ENCODE measurements around the gene WDR83.
"Not testable (repeated sequence)": the region's sequence is repeated elsewhere in the genome, so short reads cannot be mapped to it uniquely, and the experiment has no call there.

WDR83 gene

DNA sequence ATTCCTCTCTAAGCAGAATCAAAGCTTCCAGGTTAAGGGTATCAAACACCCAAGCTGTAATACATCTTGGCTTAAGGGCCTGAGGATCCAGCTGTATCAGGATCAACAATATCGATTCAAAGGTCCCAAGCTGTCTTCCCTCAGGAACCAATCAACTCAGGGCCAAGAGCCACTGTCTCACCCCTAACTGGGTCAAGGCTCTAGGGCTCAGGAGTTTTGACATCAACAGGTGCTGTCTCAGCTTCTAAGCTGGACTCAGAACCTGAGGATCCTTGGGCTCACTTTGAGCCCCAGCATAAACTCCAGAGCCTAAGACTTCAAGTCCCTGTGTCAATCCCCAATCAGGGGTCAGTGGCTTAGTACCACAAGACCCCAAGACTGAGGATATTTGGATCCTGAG lies 28.9 kb downstream of the WDR83 start:
- no peaks in the 10 kb centered on the region for H3K27me3 ChIP-seq (ENCODE audit: control insufficient read depth, low read length)
- H4K20me1 ChIP-seq (ENCODE audit: control insufficient read depth, insufficient read depth, low read depth, low read length), result no peaks in the 10 kb centered on the region

GRCh38 chr19:12695997-12696365 lies 29.4 kb downstream of the WDR83 start:
- H3K9me2 ChIP-seq (replicated peaks; ENCODE audit: control insufficient read depth, low read length), result no peaks in the 10 kb centered on the region
- H3K27ac ChIP-seq (ENCODE audit: low read depth, low read length), result no peak overlapping the region
- H3K4me2 ChIP-seq (ENCODE audit: low read length), result peak overlapping the region; percentile 94
- no peaks in the 10 kb centered on the region for H4K20me1 ChIP-seq (ENCODE audit: control insufficient read depth, insufficient read depth, low read depth, low read length)
- H3K79me2 ChIP-seq (ENCODE audit: control insufficient read depth, low read length), result peaks cover 4% of the 10 kb centered on the region
- peaks cover 31% of the 10 kb centered on the region for H3K4me1 ChIP-seq (ENCODE audit: control insufficient read depth, low read length)
- H3K4me3 ChIP-seq (ENCODE audit: low read length), result peak overlapping the region; percentile 86
- H3K36me3 ChIP-seq (ENCODE audit: control insufficient read depth, low read length), result peaks cover 18% of the 10 kb centered on the region
- H3K27me3 ChIP-seq (ENCODE audit: control insufficient read depth, low read length), result no peaks in the 10 kb centered on the region
- H3F3A ChIP-seq (ENCODE audit: control insufficient read depth, insufficient read depth), result peaks cover 24% of the 10 kb centered on the region
- TF ChIP-seq CTCF (IDR thresholded peaks at IDR 0.05; ENCODE audit: low read depth, low read length, poor library complexity, severe bottlenecking) (no peak), EZH2phosphoT487 (IDR thresholded peaks at IDR 0.05; ENCODE audit: borderline replicate concordance, low read length) (no peak)
- H3K9me3 ChIP-seq (ENCODE audit: control insufficient read depth, insufficient read depth, low read length), result no peaks in the 10 kb centered on the region

More for the DNA sequence above, 28.9 kb downstream of the WDR83 start:
- Histone ChIP-seq H3K36me3 (ENCODE audit: control insufficient read depth, low read length) (peaks cover 13% of the 10 kb centered on the region), H3K9me3 (ENCODE audit: control insufficient read depth, insufficient read depth, low read length) (no peaks in the 10 kb centered on the region), H3F3A (ENCODE audit: control insufficient read depth, insufficient read depth) (peaks cover 24% of the 10 kb centered on the region), H3K4me1 (ENCODE audit: control insufficient read depth, low read length) (peaks cover 31% of the 10 kb centered on the region), H3K79me2 (ENCODE audit: control insufficient read depth, low read length) (peaks cover 4% of the 10 kb centered on the region), H3K27ac (ENCODE audit: low read depth, low read length) (no peak overlapping the region), H3K4me2 (ENCODE audit: low read length) (peak overlapping the region; percentile 94), H3K9me2 (replicated peaks; ENCODE audit: control insufficient read depth, low read length) (no peaks in the 10 kb centered on the region), H3K4me3 (ENCODE audit: low read length) (peak overlapping the region; percentile 86)
- TF ChIP-seq CTCF (IDR thresholded peaks at IDR 0.05; ENCODE audit: low read depth, low read length, poor library complexity, severe bottlenecking) (no peak), EZH2phosphoT487 (IDR thresholded peaks at IDR 0.05; ENCODE audit: borderline replicate concordance, low read length) (no peak)

DNA sequence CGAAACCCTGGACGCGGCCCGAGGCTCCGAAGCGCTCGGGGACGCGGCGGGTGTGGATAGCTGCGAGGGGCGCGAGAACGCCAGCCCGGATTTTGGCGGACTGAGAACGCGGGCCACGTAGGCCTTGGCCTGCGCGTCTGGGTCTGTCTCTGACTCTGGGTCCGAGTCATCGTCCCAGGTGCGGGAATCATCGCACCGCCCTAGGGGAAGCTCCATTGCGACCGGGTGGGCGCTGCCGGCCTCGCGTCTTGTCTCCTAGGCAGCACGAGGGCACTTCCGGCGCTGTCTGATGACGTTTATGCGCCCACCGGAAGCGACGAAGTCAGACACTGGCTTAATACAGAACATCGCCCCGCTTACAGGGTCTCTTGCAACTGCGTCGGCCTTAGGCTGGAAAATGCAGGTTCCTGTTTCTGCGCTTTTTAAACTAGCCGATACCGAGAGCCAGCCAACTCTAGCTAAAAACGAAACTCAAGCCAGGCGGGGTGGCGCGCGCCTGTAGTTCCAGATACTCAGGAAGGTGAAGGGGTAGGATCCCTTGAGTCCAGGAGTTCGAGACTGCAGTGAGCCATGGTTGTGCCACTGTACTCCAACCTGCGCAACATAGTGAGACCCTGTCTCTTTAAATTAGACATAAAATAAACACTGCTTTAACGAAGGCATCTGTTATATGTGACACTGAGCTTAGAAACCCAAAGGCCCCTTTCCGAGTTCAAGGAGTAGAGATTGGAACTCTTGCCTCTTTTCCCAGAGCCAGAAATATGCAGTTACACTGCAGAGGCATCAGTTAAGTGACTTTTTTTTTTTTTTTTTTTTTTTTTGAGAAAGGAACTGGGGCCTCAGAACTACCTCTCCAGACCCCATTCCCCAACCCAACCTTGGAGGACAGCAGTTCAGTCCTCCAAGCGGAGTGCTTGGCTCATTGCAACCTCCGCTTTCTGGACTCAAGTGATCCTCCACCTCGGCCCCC lies 30.0 kb downstream of the WDR83 start, which contains the start of gene FBXW9:
TSS of gene FBXW9 (minus strand) at position 266 of the 970 bp plus-strand sequence. CDS start at position 216, 50 bp downstream.
- peaks cover 24% of the 10 kb centered on the region for H3F3A ChIP-seq (ENCODE audit: control insufficient read depth, insufficient read depth)
- H3K9me3 ChIP-seq (ENCODE audit: control insufficient read depth, insufficient read depth, low read length), result no peaks in the 10 kb centered on the region
- H4K20me1 ChIP-seq (ENCODE audit: control insufficient read depth, insufficient read depth, low read depth, low read length), result no peaks in the 10 kb centered on the region
- H3K27me3 ChIP-seq (ENCODE audit: control insufficient read depth, low read length), result no peaks in the 10 kb centered on the region
- peak within 1 kb of the TSS; percentile 94 for H3K4me2 ChIP-seq (ENCODE audit: low read length)
- no peaks in the 10 kb centered on the region for H3K9me2 ChIP-seq (replicated peaks; ENCODE audit: control insufficient read depth, low read length)
- peaks cover 4% of the 10 kb centered on the region for H3K79me2 ChIP-seq (ENCODE audit: control insufficient read depth, low read length)
- H3K36me3 ChIP-seq (ENCODE audit: control insufficient read depth, low read length), result peaks cover 25% of the 10 kb centered on the region
- peaks cover 31% of the 10 kb centered on the region for H3K4me1 ChIP-seq (ENCODE audit: control insufficient read depth, low read length)
- H3K4me3 ChIP-seq (ENCODE audit: low read length), result peak within 1 kb of the TSS; percentile 86
- H3K27ac ChIP-seq (ENCODE audit: low read depth, low read length), result peak within 1 kb of the TSS; percentile 87
- TF ChIP-seq EZH2phosphoT487 (IDR thresholded peaks at IDR 0.05; ENCODE audit: borderline replicate concordance, low read length) (no peak), CTCF (IDR thresholded peaks at IDR 0.05; ENCODE audit: low read depth, low read length, poor library complexity, severe bottlenecking) (no peak)

DNA sequence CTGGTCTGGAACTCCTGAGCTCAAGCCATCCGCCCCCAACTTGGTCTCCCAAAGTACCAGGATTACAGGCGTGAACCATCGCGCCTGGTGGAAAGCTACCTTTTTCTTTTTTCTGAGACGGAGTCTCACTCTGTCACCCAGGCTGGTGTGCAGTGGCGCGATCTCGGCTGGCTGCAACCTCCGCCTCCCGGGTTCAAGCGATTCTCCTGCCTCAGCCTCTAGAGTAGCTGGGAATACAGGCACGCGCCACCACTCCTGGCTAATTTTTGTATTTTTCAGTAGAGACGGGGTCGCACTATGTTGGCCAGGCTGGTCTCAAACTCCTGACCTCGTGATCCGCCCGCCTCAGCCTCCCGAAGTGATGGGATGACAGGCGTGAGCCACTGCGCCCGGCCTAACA lies 30.8 kb downstream of the WDR83 start:
- H3K9me3 ChIP-seq (ENCODE audit: control insufficient read depth, insufficient read depth, low read length); H3K79me2 ChIP-seq (ENCODE audit: control insufficient read depth, low read length); H3K9me2 ChIP-seq (replicated peaks; ENCODE audit: control insufficient read depth, low read length); H3K27me3 ChIP-seq (ENCODE audit: control insufficient read depth, low read length); H4K20me1 ChIP-seq (ENCODE audit: control insufficient read depth, insufficient read depth, low read depth, low read length): not testable (repeated sequence)
- Histone ChIP-seq H3K4me3 (ENCODE audit: low read length) (peak overlapping the region; percentile 86), H3F3A (ENCODE audit: control insufficient read depth, insufficient read depth) (peaks cover 24% of the 10 kb centered on the region), H3K36me3 (ENCODE audit: control insufficient read depth, low read length) (peaks cover 32% of the 10 kb centered on the region), H3K4me2 (ENCODE audit: low read length) (peak overlapping the region; percentile 94), H3K4me1 (ENCODE audit: control insufficient read depth, low read length) (peaks cover 31% of the 10 kb centered on the region), H3K27ac (ENCODE audit: low read depth, low read length) (peak overlapping the region; percentile 87)

Measured in DOHH2 (cell line).